H1 (cell line): Measurements from ENCODE around the gene STAT1. TPM values are rescaled to one million over a fixed set of nuclear protein-coding genes. Genes with fewer than 3 reads are reported as not detected.

Experiments
- CTCF ChIA-PET: fragments of 300-600 bp; sonication (Branson Sonifier 250); formaldehyde crosslinking; loops from one replicate; lab custom pipeline; 2021; ENCODE audit not compliant: partially characterized antibody; lab: Charles Lee
- POLR2A ChIA-PET: fragments of 300-600 bp; sonication (Branson Sonifier 250); formaldehyde crosslinking; loops from one replicate; lab custom pipeline; 2021; ENCODE audit warnings: inconsistent platforms; ENCODE audit not compliant: partially characterized antibody; lab: Charles Lee
- DNase-seq, 2 experiments: peaks; one replicate each; pipeline versions ENCODE4 v3.0.0 to v3.0.0-alpha.2; 2010 to 2022; ENCODE audit warnings: low spot score in 2 of 2, low read depth in 1 of 2, mixed read lengths in 1 of 2
- FAIRE-seq: peaks from 2 replicates; lab custom pipeline; 2011; peaks lifted over from hg19 to GRCh38; lab: Jason Lieb, UNC
- H2AFZ ChIP-seq: 2 replicates; pipeline ENCODE4 v1.8.1; 2012; ENCODE audit warnings: low read length, inconsistent platforms
- H2AK5ac ChIP-seq: 2 replicates; pipeline ENCODE4 v1.6.1; 2013; ENCODE audit warnings: low read depth, low read length
- H2BK120ac ChIP-seq: replicated peaks from 2 replicates; pipeline ENCODE3; 2013; ENCODE audit warnings: low read depth, low read length, inconsistent platforms
- H2BK12ac ChIP-seq: 2 replicates; pipeline ENCODE4 v1.6.1; 2013; ENCODE audit warnings: low read depth, low read length
- H2BK15ac ChIP-seq: 2 replicates; pipeline ENCODE4 v1.6.1; 2013; ENCODE audit warnings: low read length
- H2BK20ac ChIP-seq: 2 replicates; pipeline ENCODE4 v1.6.1; 2013; ENCODE audit warnings: low read length
- H2BK5ac ChIP-seq: 2 replicates; pipeline ENCODE4 v1.6.1; 2013; ENCODE audit warnings: low read depth, low read length
- H3K14ac ChIP-seq: 2 replicates; pipeline ENCODE4 v1.6.1; 2013; ENCODE audit warnings: inconsistent platforms; ENCODE audit not compliant: insufficient read length
- H3K18ac ChIP-seq: 2 replicates; pipeline ENCODE4 v1.6.1; 2013; ENCODE audit warnings: low read length; ENCODE audit errors: extremely low read depth
- H3K23ac ChIP-seq: 2 replicates; pipeline ENCODE4 v1.6.1; 2013; ENCODE audit warnings: inconsistent platforms; ENCODE audit not compliant: insufficient read length
- H3K23me2 ChIP-seq: 2 replicates; pipeline ENCODE4 v1.6.1; 2013; ENCODE audit warnings: low read depth, low read length
- H3K27ac ChIP-seq: 2 replicates; pipeline ENCODE4 v1.6.1; 2011; ENCODE audit warnings: low read depth, low read length, inconsistent platforms
- H3K27me3 ChIP-seq, 4 experiments: replicated peaks in 1 of 4; 1 replicate in 1 of 4; 2 replicates in 3 of 4; pipeline versions ENCODE4 v1.6.1 to v1.8.1; 2011 to 2013; ENCODE audit warnings: low read length in 3 of 4, mild to moderate bottlenecking in 3 of 4, inconsistent platforms in 2 of 4, mixed read lengths in 2 of 4, moderate library complexity in 1 of 4; ENCODE audit not compliant: control insufficient read depth in 3 of 4, insufficient read depth in 3 of 4; ENCODE audit errors: extremely low read depth in 1 of 4
- H3K36me3 ChIP-seq, 4 experiments: 2 replicates each; pipeline versions ENCODE4 v1.6.1 to v1.8.1; 2011 to 2013; ENCODE audit warnings: mild to moderate bottlenecking in 4 of 4, low read length in 3 of 4, moderate library complexity in 2 of 4, control low read depth in 1 of 4, inconsistent platforms in 1 of 4; ENCODE audit not compliant: insufficient read depth in 4 of 4, control insufficient read depth in 2 of 4
- H3K4ac ChIP-seq: replicated peaks from 2 replicates; pipeline ENCODE3; 2013; ENCODE audit warnings: low read length, low read depth, mixed read lengths, inconsistent platforms; ENCODE audit not compliant: insufficient read length
- H3K4me1 ChIP-seq, 4 experiments: replicated peaks in 1 of 4; 1 replicate in 1 of 4; 2 replicates in 3 of 4; pipeline versions ENCODE4 v1.6.1 to v1.8.1; 2011 to 2013; ENCODE audit warnings: low read length in 3 of 4, inconsistent platforms in 2 of 4, mixed read lengths in 1 of 4; ENCODE audit not compliant: insufficient read depth in 4 of 4, control insufficient read depth in 3 of 4
- H3K4me2 ChIP-seq, 2 experiments: 2 replicates each; pipeline versions ENCODE4 v1.6.1 to v1.8.1; 2011 to 2013; ENCODE audit warnings: low read depth in 2 of 2, low read length in 2 of 2, control low read depth in 1 of 2, inconsistent platforms in 1 of 2, mild to moderate bottlenecking in 1 of 2; ENCODE audit not compliant: insufficient read depth in 1 of 2
- H3K4me3 ChIP-seq, 4 experiments: fragments of 200-600, 300-600 bp in 1 of 4; sonication (generic), shearing (Covaris generic), sonication (Bioruptor Twin) in 1 of 4; 2 replicates each; pipeline versions ENCODE4 v1.5.1 to v1.8.1; 2011 to 2016; ENCODE audit warnings: low read length in 4 of 4, low read depth in 3 of 4, control low read depth in 2 of 4, inconsistent platforms in 2 of 4, mild to moderate bottlenecking in 2 of 4, mixed read lengths in 1 of 4, moderate library complexity in 1 of 4; ENCODE audit not compliant: insufficient read depth in 2 of 4; ENCODE audit errors: extremely low read depth in 1 of 4
- H3K56ac ChIP-seq: replicated peaks from 2 replicates; pipeline ENCODE3; 2013; ENCODE audit warnings: low read depth, mild to moderate bottlenecking, mixed read lengths, low read length, inconsistent platforms; ENCODE audit not compliant: insufficient read length
- H3K79me1 ChIP-seq: 2 replicates; pipeline ENCODE4 v1.6.1; 2013; ENCODE audit warnings: low read depth, low read length, control low read depth
- H3K79me2 ChIP-seq, 2 experiments: 2 replicates each; pipeline versions ENCODE4 v1.6.1 to v1.8.1; 2012 to 2013; ENCODE audit warnings: low read length in 2 of 2, mild to moderate bottlenecking in 2 of 2, inconsistent platforms in 1 of 2; ENCODE audit not compliant: insufficient read depth in 2 of 2, control insufficient read depth in 1 of 2
- H3K9ac ChIP-seq, 4 experiments: replicated peaks in 1 of 4; 1 replicate in 1 of 4; 2 replicates in 3 of 4; pipeline versions ENCODE4 v1.6.1 to v1.8.1; 2011 to 2013; ENCODE audit warnings: low read depth in 3 of 4, low read length in 3 of 4, control low read depth in 2 of 4, mild to moderate bottlenecking in 2 of 4, moderate library complexity in 2 of 4, inconsistent platforms in 1 of 4; ENCODE audit errors: extremely low read depth in 1 of 4
- H3K9me3 ChIP-seq, 2 experiments: 2 replicates each; pipeline versions ENCODE4 v1.6.1 to v1.8.1; 2012 to 2013; ENCODE audit warnings: mild to moderate bottlenecking in 2 of 2, moderate library complexity in 2 of 2, control low read depth in 1 of 2, inconsistent platforms in 1 of 2, low read depth in 1 of 2, low read length in 1 of 2, mixed read lengths in 1 of 2; ENCODE audit not compliant: insufficient read depth in 2 of 2
- H4K20me1 ChIP-seq, 2 experiments: replicated peaks in 1 of 2; 2 replicates each; pipeline versions ENCODE3 to v1.8.1; 2011 to 2013; ENCODE audit warnings: inconsistent platforms in 2 of 2, low read length in 2 of 2, mild to moderate bottlenecking in 1 of 2; ENCODE audit not compliant: insufficient read depth in 2 of 2, control insufficient read depth in 1 of 2
- H4K5ac ChIP-seq: 2 replicates; pipeline ENCODE4 v1.6.1; 2013; ENCODE audit warnings: low read length, low read depth, mixed read lengths, inconsistent platforms; ENCODE audit not compliant: insufficient read length
- H4K8ac ChIP-seq: 2 replicates; pipeline ENCODE4 v1.8.0; 2013; ENCODE audit warnings: mild to moderate bottlenecking, moderate library complexity, low read length, inconsistent platforms; ENCODE audit not compliant: insufficient read depth; ENCODE audit errors: extremely low read depth
- H4K91ac ChIP-seq: replicated peaks from 2 replicates; pipeline ENCODE3; 2013; ENCODE audit warnings: low read length, mixed read lengths, inconsistent platforms; ENCODE audit not compliant: insufficient read length
- BCL11A ChIP-seq, 2 experiments: IDR thresholded peaks; one replicate each; pipeline ENCODE4 v1.6.1; 2011; ENCODE audit warnings: low read depth in 2 of 2, low read length in 2 of 2, mild to moderate bottlenecking in 2 of 2
- JUND ChIP-seq: IDR thresholded peaks from 2 replicates; pipeline ENCODE4 v1.6.1; 2011; ENCODE audit warnings: mild to moderate bottlenecking, improper control_type of control experiment, low read length
- TCF12 ChIP-seq: IDR thresholded peaks from 2 replicates; pipeline ENCODE4 v1.6.1; 2011; ENCODE audit warnings: low read depth, mild to moderate bottlenecking, low read length
- WGBS, 2 experiments: shearing (Covaris generic) in 1 of 2; methylation state at CpG; one replicate each; pipeline versions ENCODE4 v1.1.6 to v1.1.7; 2013 to 2015; ENCODE audit warnings: low lambda C conversion rate in 2 of 2, mixed read lengths in 2 of 2, inconsistent platforms in 1 of 2, low coverage in 1 of 2, missing lambda C conversion rate in 1 of 2; ENCODE audit not compliant: insufficient replicate concordance in 2 of 2, insufficient coverage in 1 of 2, insufficient read length in 1 of 2; ENCODE audit errors: extremely low coverage in 1 of 2, missing lambda C conversion rate in 1 of 2; 5-methylcytosine and 5-hydroxymethylcytosine counted together
- polyA plus RNA-seq, 7 experiments: library from polyadenylated mRNA; depleted of rRNA in 3 of 7; stranded (reverse) in 5 of 7; unstranded in 2 of 7; fragments of >200 nt in 5 of 7; fragments of 200-250 nt in 2 of 7; gene quantifications; 1 replicate in 5 of 7; 2 replicates in 1 of 7; 4 replicates in 1 of 7; pipeline versions ENCODE4 v1.2.1 to v1.2.3, GENCODE V29; 2011 to 2013; ENCODE audit warnings: missing spikeins in 2 of 7, mixed read lengths in 2 of 7
- total RNA-seq: library from RNA; stranded (reverse); fragmentation: NEBNext Ultra II Directional; extraction: Animal tissue kit (Norgen Biotek cat#: 25700); gene quantifications from 2 replicates; pipeline ENCODE4 v1.2.1, GENCODE V29; 2021

Gene STAT1
- total and polyA plus RNA-seq, 2 of the 8 experiments (the other 6 are each of a cell fraction or from before 2014, with no cell fraction given), result 20.3 to 43.0 TPM

- Histone ChIP-seq H2BK12ac (no peak overlapping the region), H3K23ac (no peak overlapping the region), H2BK5ac (no peak overlapping the region), H2AFZ (no peak overlapping the region), H2BK15ac (no peak overlapping the region), H3K27ac (no peak overlapping the region), H3K9me3 (no peaks in the 10 kb centered on the region), H3K23me2 (no peaks in the 10 kb centered on the region), H2BK120ac (no peak overlapping the region), H4K20me1 (peaks cover 0 to 2% of the 10 kb centered on the region in 2 experiments), H3K79me2 (no peaks in the 10 kb centered on the region), H2AK5ac (no peak overlapping the region), H3K18ac (no peak overlapping the region), H3K27me3 (no peaks in the 10 kb centered on the region), H3K36me3 (peaks cover 16 to 75% (median 57%) of the 10 kb centered on the region in 4 experiments), H3K56ac (no peak overlapping the region), H3K4me1 (no peaks in the 10 kb centered on the region), H3K4ac (no peak overlapping the region), H4K5ac (no peak overlapping the region), H3K4me3 (no peak overlapping the region), H3K79me1 (no peaks in the 10 kb centered on the region; the same call in 1 of the 2 replicates), H4K91ac (no peak overlapping the region), H2BK20ac (no peak overlapping the region), H3K9ac (no peak overlapping the region), H3K14ac (no peak overlapping the region), H3K4me2 (no peak overlapping the region), H4K8ac (no peak overlapping the region)
- no peak for FAIRE-seq
- 94% methylated on average over 7 of the region's 7 CpGs; no CpG with 5 or more reads in 1 of the 2 experiments for WGBS, 2 experiments
- TF ChIP-seq BCL11A (IDR thresholded peaks at IDR 0.05; ENCODE audit: low read depth in 2 of 2, low read length in 2 of 2), result no peak
- TF ChIP-seq TCF12, result no peak
- TF ChIP-seq JUND, result no peak
- POLR2A ChIA-PET, result no interaction called here
- no peak for DNase-seq
- CTCF ChIA-PET, result interaction anchor here (1.0 kb wide), 1 partner anchor 34 kb away, joined by 3 read pairs; no protein-coding TSS in a partner anchor
Measured at GRCh38 chr2:190999058-190999457, 14.9 kb downstream of the STAT1 start.
